PC-9 (cell line): ENCODE results near the gene CRIP1. TPM values are rescaled to one million over a fixed set of nuclear protein-coding genes. Genes with fewer than 3 reads are reported as not detected.

Experiments used
- BruUV-seq: library from RNA; stranded (reverse); fragments of 400-500 nt; replicated peaks from 2 replicates; lab custom pipeline; 2021; lab: Mats Ljungman, UMichigan
- CTCF ChIA-PET: fragments of 300-600 bp; sonication (Branson Sonifier 250); formaldehyde crosslinking; loops from one replicate; lab custom pipeline; 2022; ENCODE audit warnings: antibody characterized with exemption; lab: Charles Lee
- POLR2A ChIA-PET: fragments of 300-600 bp; sonication (Branson Sonifier 250); formaldehyde crosslinking; loops from one replicate; lab custom pipeline; 2022; ENCODE audit warnings: antibody characterized with exemption; ENCODE audit not compliant: unreplicated experiment; lab: Charles Lee
- DNase-seq, 2 experiments: peaks; one replicate each; pipeline versions ENCODE4 v3.0.0 to v3.0.0-alpha.2; 2015 to 2022; ENCODE audit warnings: mixed read lengths in 1 of 2
- H2AFZ ChIP-seq: fragments of 200-600 bp; sonication (generic); 2 replicates; pipeline ENCODE4 v1.8.1; 2017; ENCODE audit warnings: antibody characterized with exemption
- H3F3A ChIP-seq: fragments of 200-600 bp; sonication (generic); 2 replicates; pipeline ENCODE4 v1.8.1; 2017; ENCODE audit warnings: antibody characterized with exemption, mild to moderate bottlenecking, low read depth; ENCODE audit not compliant: insufficient read depth
- H3K27ac ChIP-seq: fragments of 200-600 bp; sonication (generic); 2 replicates; pipeline ENCODE4 v1.6.1; 2016; ENCODE audit warnings: mixed run types
- H3K27me3 ChIP-seq: fragments of 200-600 bp; sonication (generic); 2 replicates; pipeline ENCODE4 v1.6.1; 2016; ENCODE audit warnings: low read depth, mixed run types; ENCODE audit not compliant: insufficient read depth
- H3K36me3 ChIP-seq: fragments of 200-600 bp; sonication (generic); 2 replicates; pipeline ENCODE4 v1.6.1; 2016; ENCODE audit warnings: low read depth, mixed run types
- H3K4me1 ChIP-seq: fragments of 200-600 bp; sonication (generic); replicated peaks from 2 replicates; pipeline ENCODE4 v1.6.1; 2016; ENCODE audit warnings: mixed run types; ENCODE audit not compliant: insufficient read depth
- H3K4me2 ChIP-seq: fragments of 200-600 bp; sonication (generic); 2 replicates; pipeline ENCODE4 v1.6.1; 2017; ENCODE audit warnings: mixed run types
- H3K4me3 ChIP-seq: fragments of 200-600 bp; sonication (generic); 2 replicates; pipeline ENCODE4 v1.6.1; 2016; ENCODE audit warnings: mixed run types
- H3K79me2 ChIP-seq: fragments of 200-600 bp; sonication (generic); 2 replicates; pipeline ENCODE4 v1.6.1; 2017; ENCODE audit warnings: low read depth, mixed run types
- H3K9me2 ChIP-seq: fragments of 200-600 bp; sonication (generic); 2 replicates; pipeline ENCODE4 v1.8.1; 2017; ENCODE audit warnings: mild to moderate bottlenecking; ENCODE audit not compliant: insufficient read depth
- H3K9me3 ChIP-seq: fragments of 200-600 bp; sonication (generic); 2 replicates; pipeline ENCODE4 v1.8.1; 2016; ENCODE audit warnings: low read depth; ENCODE audit not compliant: insufficient read depth
- H4K20me1 ChIP-seq: fragments of 200-600 bp; sonication (generic); 2 replicates; pipeline ENCODE4 v1.8.1; 2017; ENCODE audit not compliant: insufficient read depth
- EZH2 ChIP-seq: fragments of 200-600 bp; sonication (generic); IDR thresholded peaks from 2 replicates; pipeline ENCODE4 v1.8.0; 2017; ENCODE audit warnings: antibody characterized with exemption, low read depth
- intact Hi-C: fragments of 100-400 bp; cut with micrococcal nuclease; formaldehyde crosslinking; loops from one replicate; pipeline ENCODE4 v1.10.0; 2022; ENCODE audit not compliant: unreplicated experiment
- total RNA-seq: library from RNA; stranded (reverse); gene quantifications from 2 replicates; pipeline ENCODE4 v1.2.3, GENCODE V29; 2021
- TF ChIP-seq, protein P1 (sequence below): fragments of 200-600 bp; sonication (generic); conservative IDR thresholded peaks from 2 replicates; pipeline ENCODE4 v1.6.1; 2017; ENCODE audit warnings: mixed run types, antibody characterized with exemption, mild to moderate bottlenecking, moderate library complexity

The CRIP1 gene
- total RNA-seq, 1 experiment from 2014 or later, result 296 TPM

DNA sequence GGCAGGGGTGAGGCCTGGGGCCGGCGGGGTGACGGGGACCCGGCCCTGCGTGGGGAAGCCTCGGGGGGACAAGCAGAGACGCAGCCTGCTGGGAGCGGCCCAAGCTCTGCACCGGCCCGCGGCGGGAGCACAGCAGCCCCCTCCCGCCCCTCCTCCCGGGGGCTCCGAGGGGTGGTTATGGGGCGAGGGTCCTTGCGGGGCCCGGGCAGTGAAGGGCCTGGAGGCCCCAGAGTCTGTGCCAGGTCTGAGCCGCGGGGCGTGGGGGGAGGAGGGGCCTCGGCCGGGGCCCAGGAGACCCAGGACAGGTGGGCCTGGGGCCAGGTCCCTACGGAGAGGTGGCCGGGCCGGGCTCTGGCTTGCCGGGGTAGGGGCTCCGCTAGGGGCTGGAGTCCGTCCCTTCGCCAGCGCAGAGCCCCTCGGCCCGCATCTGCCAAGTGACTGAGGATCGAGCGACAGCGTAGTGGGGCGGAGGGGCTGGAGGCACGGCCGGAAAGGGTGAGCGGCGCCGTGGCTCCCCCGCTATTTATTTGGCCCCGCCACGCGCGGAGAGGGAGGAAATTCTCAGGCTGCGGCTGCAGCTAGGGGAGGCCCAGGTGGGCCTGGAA lies 40.2 kb downstream of the CRIP1 start:
- H3K4me2 ChIP-seq, result peak overlapping the region; percentile 55; the same call in 1 of the 2 replicates
- CTCF ChIA-PET, result interaction anchor here (1.0 kb wide), 1 partner anchor 156 kb away, joined by 3 read pairs; no protein-coding TSS in a partner anchor
- no TSS peak for BruUV-seq
- H3K9me3 ChIP-seq, result no peaks in the 10 kb centered on the region
- no peak overlapping the region for H2AFZ ChIP-seq
- TF ChIP-seq, protein P1, sequence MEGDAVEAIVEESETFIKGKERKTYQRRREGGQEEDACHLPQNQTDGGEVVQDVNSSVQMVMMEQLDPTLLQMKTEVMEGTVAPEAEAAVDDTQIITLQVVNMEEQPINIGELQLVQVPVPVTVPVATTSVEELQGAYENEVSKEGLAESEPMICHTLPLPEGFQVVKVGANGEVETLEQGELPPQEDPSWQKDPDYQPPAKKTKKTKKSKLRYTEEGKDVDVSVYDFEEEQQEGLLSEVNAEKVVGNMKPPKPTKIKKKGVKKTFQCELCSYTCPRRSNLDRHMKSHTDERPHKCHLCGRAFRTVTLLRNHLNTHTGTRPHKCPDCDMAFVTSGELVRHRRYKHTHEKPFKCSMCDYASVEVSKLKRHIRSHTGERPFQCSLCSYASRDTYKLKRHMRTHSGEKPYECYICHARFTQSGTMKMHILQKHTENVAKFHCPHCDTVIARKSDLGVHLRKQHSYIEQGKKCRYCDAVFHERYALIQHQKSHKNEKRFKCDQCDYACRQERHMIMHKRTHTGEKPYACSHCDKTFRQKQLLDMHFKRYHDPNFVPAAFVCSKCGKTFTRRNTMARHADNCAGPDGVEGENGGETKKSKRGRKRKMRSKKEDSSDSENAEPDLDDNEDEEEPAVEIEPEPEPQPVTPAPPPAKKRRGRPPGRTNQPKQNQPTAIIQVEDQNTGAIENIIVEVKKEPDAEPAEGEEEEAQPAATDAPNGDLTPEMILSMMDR, result no peak
- no peak for TF ChIP-seq EZH2
- no peak overlapping the region for H3K27ac ChIP-seq
- DNase-seq, result no peak
- no peaks in the 10 kb centered on the region for H3K4me1 ChIP-seq
- intact Hi-C loops, result no loop called here
- POLR2A ChIA-PET, result no interaction called here
- H3K4me3 ChIP-seq, result no peak overlapping the region
- no peaks in the 10 kb centered on the region for H3K9me2 ChIP-seq
- no peaks in the 10 kb centered on the region; the same call in 1 of the 2 replicates for H4K20me1 ChIP-seq
- peaks cover 9% of the 10 kb centered on the region; the same call in 1 of the 2 replicates for H3F3A ChIP-seq
- H3K79me2 ChIP-seq, result no peaks in the 10 kb centered on the region
- peaks cover 14% of the 10 kb centered on the region for H3K27me3 ChIP-seq
- H3K36me3 ChIP-seq, result no peaks in the 10 kb centered on the region

DNA sequence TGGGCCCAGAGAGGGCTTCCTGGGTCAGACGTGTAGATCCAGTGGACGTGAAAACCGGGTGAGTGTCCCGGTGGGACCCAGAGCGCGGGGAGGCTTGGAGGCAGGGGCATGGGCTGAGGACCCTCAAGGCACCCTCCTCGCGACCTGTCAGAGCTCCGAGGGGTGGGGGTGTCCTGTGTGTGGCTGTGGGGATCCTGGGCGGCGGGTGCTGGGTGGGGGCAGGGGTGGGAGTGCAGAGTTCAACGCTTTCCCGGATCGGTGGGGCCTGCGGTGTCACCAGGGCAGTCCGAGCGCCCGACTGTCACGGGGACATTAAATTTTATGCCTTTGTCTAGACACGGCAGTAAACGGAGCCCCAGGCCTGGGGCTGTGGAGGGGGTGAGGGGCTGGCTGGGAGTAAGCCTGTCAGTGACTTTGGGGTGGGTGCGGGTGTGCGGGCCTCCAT lies 40.7 kb downstream of the CRIP1 start:
- Histone ChIP-seq H3K79me2 (no peaks in the 10 kb centered on the region), H3K9me2 (no peaks in the 10 kb centered on the region), H3F3A (peaks cover 9% of the 10 kb centered on the region; the same call in 1 of the 2 replicates), H3K9me3 (no peaks in the 10 kb centered on the region), H4K20me1 (no peaks in the 10 kb centered on the region; the same call in 1 of the 2 replicates), H3K27me3 (peaks cover 17% of the 10 kb centered on the region), H3K36me3 (no peaks in the 10 kb centered on the region), H3K4me1 (no peaks in the 10 kb centered on the region), H3K4me3 (no peak overlapping the region), H3K27ac (no peak overlapping the region), H3K4me2 (peak overlapping the region; percentile 55; the same call in 1 of the 2 replicates), H2AFZ (no peak overlapping the region)
- TF ChIP-seq, protein P1, result no peak
- no peak for TF ChIP-seq EZH2
- POLR2A ChIA-PET, result no interaction called here
- DNase-seq, result no peak
- intact Hi-C loops, result no loop called here
- CTCF ChIA-PET, result no interaction called here
- no TSS peak for BruUV-seq

DNA sequence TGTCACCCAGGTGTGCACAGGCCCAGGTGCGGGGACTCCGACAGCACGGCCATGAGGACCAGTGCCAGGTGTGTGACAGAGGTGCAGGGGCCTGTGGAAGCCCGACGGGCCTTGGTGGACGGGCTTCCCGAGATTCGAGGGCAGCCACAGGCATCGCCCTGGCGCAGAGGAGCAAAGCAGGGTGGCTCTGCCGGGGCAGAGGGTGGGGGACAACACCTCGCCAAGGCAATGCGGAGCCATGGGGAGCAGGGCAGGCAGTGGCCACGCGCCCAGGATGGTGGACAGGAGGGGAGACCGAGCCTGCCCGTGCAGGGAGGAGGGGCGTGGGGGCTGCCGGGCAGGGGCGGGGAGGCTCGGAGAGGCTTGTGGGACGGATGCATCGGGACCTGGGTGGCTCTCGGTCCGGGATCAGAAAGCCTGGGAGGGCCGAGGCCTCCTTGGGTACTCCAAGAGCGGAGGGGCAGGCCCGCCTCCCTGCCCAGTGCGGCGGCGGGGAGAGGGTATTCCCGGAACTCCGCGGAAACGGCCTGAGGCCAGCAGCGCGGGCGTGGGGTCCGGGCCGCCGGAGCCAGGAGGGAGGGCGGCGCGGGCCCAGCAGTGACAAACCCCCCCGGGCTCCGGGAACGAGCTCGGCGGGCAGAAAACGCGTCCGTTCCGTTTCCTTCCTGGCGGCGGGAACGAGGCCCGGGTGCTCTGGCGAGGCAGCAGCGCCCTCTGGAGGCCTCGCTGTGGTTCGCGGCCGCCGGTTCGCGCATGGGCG lies 41.3 kb downstream of the CRIP1 start:
- Histone ChIP-seq H3K4me2 (peak overlapping the region; percentile 82), H3K27ac (no peak overlapping the region), H3K4me1 (no peaks in the 10 kb centered on the region), H3K9me3 (no peaks in the 10 kb centered on the region), H3K79me2 (no peaks in the 10 kb centered on the region), H2AFZ (peak overlapping the region; percentile 75), H4K20me1 (no peaks in the 10 kb centered on the region; the same call in 1 of the 2 replicates), H3F3A (peaks cover 9% of the 10 kb centered on the region; the same call in 1 of the 2 replicates), H3K4me3 (peak overlapping the region; percentile 58), H3K36me3 (no peaks in the 10 kb centered on the region), H3K9me2 (no peaks in the 10 kb centered on the region), H3K27me3 (peaks cover 22% of the 10 kb centered on the region)
- CTCF ChIA-PET, result no interaction called here
- no TSS peak for BruUV-seq
- TF ChIP-seq EZH2, result no peak
- TF ChIP-seq, protein P1, result peak; percentile 78
- peak in 1 of 2 experiments; percentile 63 for DNase-seq
- POLR2A ChIA-PET, result interaction anchor here (0.5 to 0.8 kb wide), 2 partner anchors 16 to 36 kb away, joined by 5 to 12 read pairs; no protein-coding TSS in a partner anchor
- intact Hi-C loops, result loop anchor here (1.0 to 2.0 kb wide), 2 partner anchors 37 to 157 kb away; partner anchors contain the start of gene TEDC1
